Measurements from ENCODE around the gene SHF.

The SHF gene

GRCh38 chr15:45199136-45199810 is 11.5 kb upstream of the SHF start:
- DNase-seq, result peak in 1 of 2 donors; percentile 9

GRCh38 chr15:45198337-45199135 is 10.8 kb upstream of the SHF start:
- peak; percentile 96 to 99 for DNase-seq

GRCh38 chr15:45197512-45197911 is 9.7 kb upstream of the SHF start:
- peak in 1 of 2 donors; percentile 7 for DNase-seq

GRCh38 chr15:45187578-45187893 is 230 bp downstream of the SHF start:
- no peak for DNase-seq

GRCh38 chr15:45186771-45187577 is 792 bp downstream of the SHF start:
- DNase-seq, result no peak

GRCh38 chr15:45185903-45186770 is 1.6 kb downstream of the SHF start:
- DNase-seq, result no peak

- DNase-seq, result no peak
These were observed 2.5 kb downstream of the SHF start for GRCh38 chr15:45185069-45185779.

- DNase-seq, result no peak
These were observed 3.2 kb downstream of the SHF start for GRCh38 chr15:45184562-45185041.

- no peak for DNase-seq
These were observed 4.3 kb downstream of the SHF start for GRCh38 chr15:45183511-45183910.

- no peak for DNase-seq
These were observed 4.8 kb downstream of the SHF start for GRCh38 chr15:45182996-45183395.

GRCh38 chr15:45181491-45182285 is 6.1 kb downstream of the SHF start:
- peak in 1 of 2 donors; percentile 20 for DNase-seq

GRCh38 chr15:45180648-45181436 is 6.9 kb downstream of the SHF start:
- no peak for DNase-seq

- peak in 1 of 2 donors; percentile 51 for DNase-seq
These were observed 7.6 kb downstream of the SHF start for GRCh38 chr15:45180201-45180600.

GRCh38 chr15:45179221-45179985 is 8.4 kb downstream of the SHF start:
- no peak for DNase-seq

- no peak for DNase-seq
These were observed 10.5 kb downstream of the SHF start for GRCh38 chr15:45177285-45177684.

- no peak for DNase-seq
These were observed 13.2 kb downstream of the SHF start for GRCh38 chr15:45174577-45174976.

GRCh38 chr15:45174069-45174468 is 13.7 kb downstream of the SHF start:
- DNase-seq, result no peak

GRCh38 chr15:45171912-45172311 is 15.9 kb downstream of the SHF start:
- DNase-seq, result no peak

Measured in inflammatory macrophage (primary cell).